K562 (cell line): ENCODE data around the gene TMEM242. TPM values are rescaled to one million over a fixed set of nuclear protein-coding genes. Genes with fewer than 3 reads are reported as not detected.

Experiments used
- ATAC-seq: fragments of 200-7000 bp; cut with Tn5 transposase; 3 replicates; pipeline ENCODE4 v1.9.1; 2020; ENCODE audit warnings: moderate library complexity
- BruUV-seq: library from RNA; stranded (reverse); fragments of 400-500 nt; replicated peaks from 2 replicates; lab custom pipeline; 2021; lab: Mats Ljungman, UMichigan
- CTCF ChIA-PET: fragments of 300-600 bp; formaldehyde crosslinking; extraction: SDS; loops from one replicate; lab custom pipeline; 2021; ENCODE audit warnings: low intra/inter-chr PET ratio; lab: Yijun Ruan, JAX
- POLR2A ChIA-PET: fragments of 300-600, 350-650 bp; sonication (Branson Sonifier 250); formaldehyde crosslinking; extraction: SDS; loops from one replicate; lab custom pipeline; 2021; ENCODE audit warnings: antibody characterized with exemption, inconsistent platforms; lab: Yijun Ruan, JAX
- DNase-seq, 4 experiments: peaks; one replicate each; pipeline versions ENCODE4 v3.0.0 to v3.0.0-alpha.2; 2011 to 2018; ENCODE audit warnings: low spot score in 3 of 4, mixed read lengths in 3 of 4; ENCODE audit errors: extremely low read depth in 1 of 4
- FAIRE-seq: peaks from 2 replicates; lab custom pipeline; 2011; peaks lifted over from hg19 to GRCh38; lab: Jason Lieb, UNC
- H2AFZ ChIP-seq: 2 replicates; pipeline ENCODE4 v1.6.0; 2011; ENCODE audit warnings: low read depth, low read length, control low read depth, inconsistent platforms
- H3K27ac ChIP-seq: fragments of 200-600 bp; 3 replicates; pipeline ENCODE4 v1.8.0; 2011; ENCODE audit warnings: low read depth, mild to moderate bottlenecking, control low read depth, inconsistent platforms, low read length, moderate library complexity, mixed read lengths; ENCODE audit errors: extremely low read depth
- H3K27me3 ChIP-seq, 2 experiments: fragments of 300-600 bp in 1 of 2; 2 replicates in 1 of 2; 3 replicates in 1 of 2; pipeline versions ENCODE4 v1.6.0 to v1.8.0; 2011; ENCODE audit warnings: inconsistent platforms in 2 of 2, low read length in 2 of 2, mild to moderate bottlenecking in 1 of 2, mixed read lengths in 1 of 2, moderate library complexity in 1 of 2; ENCODE audit not compliant: control insufficient read depth in 2 of 2, insufficient read depth in 2 of 2
- H3K36me3 ChIP-seq: fragments of 300-600 bp; 3 replicates; pipeline ENCODE4 v1.8.0; 2011; ENCODE audit warnings: mild to moderate bottlenecking, low read length, inconsistent platforms; ENCODE audit not compliant: control insufficient read depth, insufficient read depth
- H3K4me1 ChIP-seq, 2 experiments: fragments of 200-600 bp in 1 of 2; replicated peaks in 1 of 2; 2 replicates in 1 of 2; 3 replicates in 1 of 2; pipeline versions ENCODE4 v1.5.1 to v1.8.0; 2011; ENCODE audit warnings: inconsistent platforms in 2 of 2, low read length in 2 of 2, mild to moderate bottlenecking in 1 of 2, mixed read lengths in 1 of 2, moderate library complexity in 1 of 2; ENCODE audit not compliant: control insufficient read depth in 2 of 2, insufficient read depth in 2 of 2
- H3K4me2 ChIP-seq: 2 replicates; pipeline ENCODE4 v1.6.1; 2011; ENCODE audit warnings: low read length, control low read depth, inconsistent platforms, mixed read lengths; ENCODE audit not compliant: insufficient read depth
- H3K4me3 ChIP-seq: fragments of 200-600 bp; sonication (generic), shearing (Covaris generic); 2 replicates; pipeline ENCODE4 v1.5.1; 2016; ENCODE audit warnings: control low read depth, inconsistent platforms
- H3K79me2 ChIP-seq: fragments of 200-600 bp; 3 replicates; pipeline ENCODE4 v1.8.0; 2011; ENCODE audit warnings: low read length, inconsistent platforms; ENCODE audit not compliant: control insufficient read depth, insufficient read depth
- H3K9ac ChIP-seq, 2 experiments: 2 replicates each; pipeline versions ENCODE4 v1.6.0 to v1.6.1; 2011; ENCODE audit warnings: low read depth in 2 of 2, low read length in 2 of 2, control low read depth in 1 of 2, inconsistent platforms in 1 of 2, mild to moderate bottlenecking in 1 of 2, mixed read lengths in 1 of 2; ENCODE audit not compliant: insufficient read depth in 1 of 2
- H3K9me1 ChIP-seq: one replicate; pipeline ENCODE4 v1.6.0; 2011; ENCODE audit warnings: inconsistent platforms, mild to moderate bottlenecking, low read length, moderate library complexity; ENCODE audit not compliant: control insufficient read depth, insufficient read depth
- H3K9me3 ChIP-seq: replicated peaks from 2 replicates; pipeline ENCODE4 v1.5.1; 2011; ENCODE audit warnings: low read depth, low read length, inconsistent platforms; ENCODE audit not compliant: control insufficient read depth, insufficient read depth
- H4K20me1 ChIP-seq: replicated peaks from 2 replicates; pipeline ENCODE4 v1.6.1; 2011; ENCODE audit warnings: low read length, inconsistent platforms, mixed read lengths; ENCODE audit not compliant: control insufficient read depth, insufficient read depth
- CTCF ChIP-seq, 3 experiments: IDR thresholded peaks in 2 of 3; conservative IDR thresholded peaks in 1 of 3; 2 replicates each; pipeline ENCODE4 v1.5.1; 2011 to 2012; ENCODE audit warnings: low read length in 3 of 3, mild to moderate bottlenecking in 3 of 3, control low read depth in 2 of 3, improper control_type of control experiment in 1 of 3, inconsistent platforms in 1 of 3, low read depth in 1 of 3, mixed read lengths in 1 of 3, moderate library complexity in 1 of 3; ENCODE audit not compliant: insufficient read depth in 2 of 3
- MTF1 ChIP-seq: fragments of 250-450 bp; sonication (Bioruptor Pico); IDR thresholded peaks from 2 replicates; pipeline ENCODE4 v1.9.0; 2021; ENCODE audit warnings: moderate library complexity, mild to moderate bottlenecking, inconsistent platforms, borderline replicate concordance
- PRDM10 ChIP-seq: fragments of 450-650 bp; IDR thresholded peaks from 2 replicates; pipeline ENCODE4 v1.6.1; 2018; ENCODE audit not compliant: partially characterized antibody
- WGBS: fragments of 100-300 bp; shearing (Covaris generic); methylation state at CpG from one replicate; pipeline ENCODE4 v1.1.6; 2016; ENCODE audit warnings: low coverage, mixed read lengths; ENCODE audit not compliant: insufficient coverage; ENCODE audit errors: missing lambda C conversion rate; 5-methylcytosine and 5-hydroxymethylcytosine counted together
- in situ Hi-C: fragments of 300-500 bp; cut with MboI; formaldehyde crosslinking; loops from 4 replicates; pipeline ENCODE4 v1.15.0; 2018; ENCODE audit warnings: inconsistent platforms, mixed read lengths
- intact Hi-C: fragments of 100-400 bp; cut with micrococcal nuclease; formaldehyde crosslinking; loops from 2 replicates; pipeline ENCODE4 v1.14.2; 2022
- polyA plus RNA-seq, 8 experiments: library from polyadenylated mRNA; depleted of rRNA in 4 of 8; stranded (reverse) in 5 of 8; unstranded in 3 of 8; fragments of >200 nt; fragmentation: Nextera tagmentation in 2 of 8; fragmentation: Illumina TruSeq in 1 of 8; extraction: Ambion mirVana in 2 of 8; extraction: Trizol in 1 of 8; gene quantifications; 2 replicates each; pipeline versions ENCODE4 v1.2.1 to v1.2.3, GENCODE V29; 2011 to 2014; ENCODE audit warnings: inconsistent platforms in 1 of 8, missing spikeins in 1 of 8
- total RNA-seq, 7 experiments: library from RNA; depleted of rRNA in 6 of 7; stranded (reverse); fragments of >200 nt in 6 of 7; fragmentation: Illumina TruSeq in 2 of 7; extraction: Trizol in 2 of 7; gene quantifications; 2 replicates each; pipeline versions ENCODE4 v1.2.1 to v1.2.3, GENCODE V29; 2011 to 2021; ENCODE audit warnings: low replicate concordance in 1 of 7

Gene TMEM242
- total and polyA plus RNA-seq, 9 of the 15 experiments (the other 6 are each of a cell fraction or from before 2014, with no cell fraction given) = 9.5 to 35.3 (median 16.5) TPM

GRCh38 chr6:157272866-157273755 lies 50.2 kb downstream of the TMEM242 start:
- 50% methylated on average over 18 of the region's 19 CpGs for WGBS
- H3K9me3 ChIP-seq = 0 out of 2 replicates have a peak, but pooled peaks cover 3% of the 10 kb centered on the region
- peak overlapping the region; percentile 87; the same call in 1 of the 2 replicates for H3K4me2 ChIP-seq
- no peak overlapping the region for H3K4me3 ChIP-seq
- no peaks in the 10 kb centered on the region for H3K79me2 ChIP-seq
- TF ChIP-seq MTF1 (no peak), CTCF (IDR thresholded peaks at IDR 0.05 in 2 of 3, conservative IDR thresholded peaks at IDR 0.05 in 1 of 3; ENCODE audit: insufficient read depth in 2 of 3, low read depth in 1 of 3, low read length in 3 of 3) (peak in 1 of 3 experiments; percentile 47; a peak in 2 of 6 replicates), PRDM10 (peak; percentile 69)
- TF ChIP-seq, all 486 proteins: peak for 2
- no peak for FAIRE-seq
- H3K9ac ChIP-seq = peak overlapping the region in 1 of 2 experiments; percentile 66; a peak in 1 of 4 replicates
- intact Hi-C loops = loop anchor here (5.0 to 10.0 kb wide), 4 partner anchors 91 to 698 kb away; no protein-coding TSS in a partner anchor
- H3K9me1 ChIP-seq = no peaks in the 10 kb centered on the region
- no peaks in the 10 kb centered on the region for H4K20me1 ChIP-seq
- H3K4me1 ChIP-seq = peaks cover 14 to 26% of the 10 kb centered on the region in 2 experiments; a peak in 4 of 5 replicates
- CTCF ChIA-PET = interaction anchor here (2.6 kb wide), 1 partner anchor 238 kb away, joined by 10 read pairs; no protein-coding TSS in a partner anchor
- peak overlapping the region; percentile 97 for H2AFZ ChIP-seq
- ATAC-seq = 0 out of 3 replicates have a peak, but pooled peaks have one; percentile 6
- BruUV-seq = no TSS peak
- peak; percentile 25 to 54 (median 48) for DNase-seq
- peaks cover 2 to 21% of the 10 kb centered on the region in 2 experiments; a peak in 4 of 5 replicates for H3K27me3 ChIP-seq
- in situ Hi-C loops = no loop called here
- POLR2A ChIA-PET = interaction anchor here (0.5 to 0.6 kb wide), 3 partner anchors 11 to 1441 kb away, joined by 3 read pairs; no protein-coding TSS in a partner anchor
- no peaks in the 10 kb centered on the region for H3K36me3 ChIP-seq
- no peak overlapping the region for H3K27ac ChIP-seq
